ENCODE measurements around the gene ADISSP.

Gene ADISSP

DNA sequence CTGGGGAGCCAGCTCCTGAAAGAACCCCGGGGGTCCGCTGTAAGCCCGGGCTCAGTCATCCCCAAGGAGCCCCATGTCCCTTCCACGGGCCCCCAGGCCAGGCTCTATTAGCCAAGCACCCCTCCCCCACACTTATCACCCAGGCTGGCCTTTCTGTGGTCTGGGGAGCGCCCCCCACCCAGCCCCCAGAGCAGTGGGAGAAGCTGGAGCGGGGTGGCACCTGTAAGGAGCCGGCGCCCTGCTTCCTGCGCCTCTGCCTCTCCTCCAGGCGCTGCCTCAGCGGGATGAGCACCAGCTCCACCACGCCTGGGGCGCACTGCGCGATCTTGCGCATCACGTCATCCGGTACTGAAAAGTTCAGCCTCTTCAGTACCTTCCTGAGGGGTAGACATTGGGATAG, 11.4 kb upstream of the ADISSP start:
- DNase-seq, result no peak

DNA sequence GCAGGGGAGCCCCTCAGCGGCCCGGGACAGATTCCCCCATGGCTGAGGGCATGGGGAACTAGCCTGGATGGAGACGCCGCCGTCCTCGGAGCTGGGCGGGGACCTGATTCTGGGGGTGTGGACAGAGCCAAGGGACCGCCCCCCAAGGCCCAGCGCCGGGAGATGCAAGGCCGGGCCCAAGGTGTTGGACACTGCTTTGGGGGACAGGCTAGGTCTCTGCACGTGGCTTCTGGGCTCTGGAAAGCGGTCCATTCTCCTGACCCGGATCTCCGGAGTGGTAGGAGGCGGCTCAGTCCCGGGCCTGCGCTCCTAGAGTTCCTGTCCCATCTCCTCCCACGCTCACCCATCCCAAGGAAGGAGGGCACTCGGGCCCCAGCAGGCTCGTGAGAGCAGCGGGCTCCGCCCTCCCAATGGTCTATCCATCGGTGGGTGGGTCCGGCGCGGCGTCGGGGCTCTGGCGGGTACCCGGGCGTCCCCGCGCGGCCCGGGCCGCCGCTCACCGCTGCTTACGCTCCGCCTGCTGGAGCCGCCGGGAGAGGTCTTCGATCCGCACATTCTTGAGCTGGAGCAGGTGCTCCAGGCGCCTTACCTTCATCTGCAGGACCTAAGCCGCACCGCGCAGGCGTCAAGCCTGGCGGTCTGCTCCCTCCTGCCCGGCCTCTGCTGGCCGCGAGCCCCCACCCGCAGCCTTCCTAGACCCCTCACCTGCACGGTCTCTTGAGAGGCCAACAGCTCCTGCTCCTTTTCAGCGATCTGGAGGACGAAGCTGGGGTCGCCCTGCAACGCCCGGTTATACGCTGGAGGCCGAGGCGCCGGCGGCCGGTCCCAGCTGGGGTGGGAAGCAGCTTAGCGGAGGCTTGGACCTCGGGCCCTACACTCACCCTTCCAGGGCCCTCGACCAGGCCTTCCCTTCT, 10.4 kb upstream of the ADISSP start:
- peak; percentile 59 for DNase-seq

DNA sequence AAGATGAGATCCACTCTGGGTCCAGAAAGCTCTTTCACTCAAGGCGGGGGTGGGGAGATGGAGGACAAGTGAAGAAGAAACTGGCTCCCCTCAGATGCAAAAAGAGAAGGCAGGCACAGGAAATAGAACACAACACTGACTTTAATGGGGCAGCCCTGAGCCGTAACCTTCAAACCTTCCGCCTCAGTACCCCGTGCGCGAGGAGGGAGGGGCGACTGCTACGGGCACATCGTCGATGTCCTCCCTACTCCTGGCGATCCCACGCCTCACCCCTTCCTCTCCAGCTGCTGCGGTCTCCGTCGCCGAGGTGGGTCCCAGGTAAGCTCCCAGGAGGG, 9.8 kb upstream of the ADISSP start:
- DNase-seq, result no peak

DNA sequence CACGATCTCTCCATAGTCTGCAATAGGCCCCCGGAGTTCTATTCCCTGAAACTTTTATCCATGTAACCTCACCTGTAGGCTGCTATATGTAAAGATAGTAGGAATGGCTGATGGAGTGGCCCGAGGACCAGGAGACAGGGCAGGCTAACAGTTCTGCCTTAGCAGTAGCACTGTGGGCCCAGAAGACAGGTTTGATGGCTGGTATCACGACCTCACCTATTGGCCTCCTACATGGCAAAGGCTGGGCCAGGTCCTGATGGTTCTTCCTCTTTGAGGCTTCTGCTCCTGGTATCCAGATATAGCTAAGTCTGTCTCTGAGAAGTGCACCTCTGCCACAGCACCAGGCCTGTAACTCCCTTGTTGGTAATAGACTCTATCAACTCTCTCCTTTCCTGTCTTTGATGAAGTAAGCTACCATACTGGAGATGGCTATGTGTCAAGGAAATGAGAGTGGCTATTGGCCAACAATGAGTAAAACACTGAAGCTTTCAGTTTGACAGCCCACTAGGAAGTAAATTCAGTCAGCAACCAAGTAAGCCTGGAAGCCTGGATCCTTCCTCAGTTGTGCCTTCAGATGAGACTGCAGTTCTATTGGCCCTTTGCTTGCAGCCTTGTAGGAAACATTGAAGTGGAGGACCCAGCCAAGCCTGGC, 8.0 kb upstream of the ADISSP start:
- no peak for DNase-seq

DNA sequence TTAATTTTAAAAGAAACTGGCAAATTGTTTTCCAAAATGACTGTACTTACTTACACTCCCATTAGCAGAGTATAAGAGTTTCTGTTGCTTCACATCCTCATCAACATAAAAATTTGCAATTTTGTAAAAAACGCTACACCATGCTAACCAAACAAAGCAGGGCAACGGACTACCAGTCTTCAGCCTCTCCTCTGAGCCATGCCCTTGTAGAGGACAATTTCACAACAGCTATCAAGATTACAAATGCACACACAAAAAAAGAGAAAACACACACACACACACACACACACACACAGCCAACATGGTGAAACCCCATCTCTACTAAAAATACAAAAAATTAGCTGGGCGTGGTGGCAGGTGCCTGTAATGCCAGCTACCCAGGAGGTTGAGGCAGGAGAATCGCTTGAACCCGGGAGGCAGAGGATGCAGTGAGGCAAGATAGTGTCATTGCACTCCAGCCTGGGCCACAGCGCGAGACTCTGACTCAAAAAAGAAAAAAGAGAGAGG, 4.1 kb upstream of the ADISSP start:
- DNase-seq, result no peak

DNA sequence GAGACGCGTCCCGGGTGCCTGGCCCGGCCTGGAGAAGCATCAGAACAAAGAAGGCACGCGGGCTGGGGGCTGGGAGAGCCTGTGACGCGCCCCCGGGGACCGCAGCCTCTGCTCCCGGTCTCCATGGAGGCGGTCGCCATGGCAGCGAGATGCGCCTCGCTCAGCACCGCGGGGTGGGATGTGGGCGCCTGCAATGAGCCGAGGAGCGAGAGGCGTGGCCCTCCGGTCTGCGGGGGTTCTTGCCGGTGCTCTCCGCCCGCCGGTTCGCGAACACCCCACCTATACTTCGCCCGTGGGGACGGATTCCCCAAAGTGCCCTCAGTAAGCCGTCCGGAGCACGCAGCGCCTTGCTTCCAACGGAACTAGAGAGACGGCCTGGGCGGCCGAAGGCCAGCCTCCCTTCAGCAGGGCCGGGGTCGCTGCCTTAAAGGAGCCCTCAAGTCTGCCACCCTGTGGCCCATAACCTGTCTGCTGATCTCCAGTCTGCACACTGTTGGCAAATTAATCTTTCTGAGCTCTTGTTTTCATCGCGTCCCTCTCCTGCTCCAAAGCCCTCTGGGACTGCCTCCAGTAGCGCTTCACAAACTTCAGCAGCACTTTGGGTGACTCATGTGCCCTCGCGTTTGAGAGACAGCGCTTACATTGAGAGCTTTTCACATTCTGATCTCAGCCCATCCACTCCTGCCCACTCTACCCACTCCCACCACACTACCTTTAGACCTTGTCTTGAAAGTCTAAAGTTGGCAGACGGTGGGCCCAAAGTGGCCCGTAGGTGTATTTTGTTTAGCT, 983 bp upstream of the ADISSP start:
- DNase-seq, result peak; percentile 94

DNA sequence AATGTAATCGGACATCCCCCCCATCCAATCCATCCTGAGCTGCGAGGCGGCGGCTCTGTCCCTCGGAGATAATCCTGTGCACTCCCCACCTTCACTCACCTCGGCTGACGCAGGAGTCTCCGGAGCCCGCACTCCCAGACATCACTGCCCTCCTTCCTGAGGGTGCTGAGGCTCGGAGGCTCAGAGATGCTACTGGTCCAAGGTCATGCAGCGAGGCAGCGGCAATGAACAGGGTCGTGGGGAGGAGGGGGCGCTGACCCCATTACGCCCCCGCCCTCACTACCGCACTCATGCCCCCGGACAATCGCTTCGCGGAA, 485 bp downstream of the ADISSP start:
- peak; percentile 80 for DNase-seq

DNA sequence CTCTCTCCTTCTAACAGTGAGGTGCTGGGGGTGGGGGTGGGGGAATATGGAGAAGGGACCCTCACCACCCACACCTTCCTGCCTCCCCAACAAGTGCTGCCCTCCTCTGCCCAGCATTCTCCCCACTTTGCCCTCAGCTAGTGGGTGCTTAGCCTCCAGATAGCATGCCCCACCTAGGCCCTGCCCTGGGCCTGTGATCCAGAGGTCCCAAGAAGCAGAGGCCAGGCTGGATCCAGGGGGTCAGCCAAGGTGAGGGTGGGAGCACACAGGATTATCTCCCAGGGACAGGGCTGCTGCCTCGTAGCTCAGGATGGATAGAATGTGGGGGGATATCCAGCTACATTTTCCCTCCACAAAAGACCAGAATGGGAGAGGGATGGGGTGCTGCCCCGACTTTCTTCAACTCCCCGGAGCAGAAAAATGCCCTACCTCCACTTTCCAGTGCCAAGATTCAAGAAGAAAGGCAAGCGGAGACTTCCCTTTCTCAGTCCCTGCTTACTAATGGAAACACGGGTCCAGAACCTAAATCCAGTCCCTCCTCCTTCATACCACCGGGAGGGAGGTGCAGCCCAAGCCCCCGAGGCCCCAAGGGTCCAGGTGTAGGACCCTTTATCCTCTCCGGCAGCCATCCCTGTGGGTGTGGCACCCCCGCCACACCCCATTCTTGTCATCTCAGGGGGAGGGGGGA, 987 bp downstream of the ADISSP start:
- DNase-seq, result peak; percentile 53

DNA sequence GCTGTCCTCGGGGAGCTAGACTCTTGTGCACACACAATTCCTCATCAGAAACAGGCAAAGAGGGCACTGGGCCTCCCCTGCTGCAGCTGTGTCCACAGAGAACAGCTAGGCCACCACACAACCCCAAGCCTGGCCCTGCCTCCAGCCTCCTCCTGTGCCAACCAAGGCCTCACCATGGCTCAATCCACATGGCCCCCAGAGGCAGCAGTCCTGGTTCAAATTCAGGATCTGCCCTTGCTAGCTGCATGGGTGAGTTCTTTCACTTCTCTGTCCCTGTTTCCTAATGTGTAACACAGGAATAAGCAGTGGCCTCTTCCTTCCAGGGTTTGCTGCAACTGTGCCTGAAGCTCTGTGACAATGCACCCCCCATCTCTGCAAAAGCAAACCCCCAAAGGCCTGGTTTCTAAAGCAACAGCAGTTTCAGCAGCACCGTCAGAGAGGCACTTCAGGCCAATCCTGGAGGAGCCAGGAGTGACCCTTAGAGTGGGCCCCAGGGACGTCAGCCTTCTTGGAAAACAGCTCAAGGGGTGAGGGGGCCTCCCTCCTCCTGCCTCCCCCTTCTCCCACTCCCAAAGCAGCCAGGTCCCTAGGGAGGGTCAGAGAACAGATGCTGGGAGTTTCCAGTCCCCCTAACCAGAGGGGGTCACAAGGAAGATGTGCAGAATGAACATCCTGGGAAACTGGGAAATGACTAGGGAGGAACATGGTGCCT, 2.2 kb downstream of the ADISSP start:
- DNase-seq, result peak; percentile 57

DNA sequence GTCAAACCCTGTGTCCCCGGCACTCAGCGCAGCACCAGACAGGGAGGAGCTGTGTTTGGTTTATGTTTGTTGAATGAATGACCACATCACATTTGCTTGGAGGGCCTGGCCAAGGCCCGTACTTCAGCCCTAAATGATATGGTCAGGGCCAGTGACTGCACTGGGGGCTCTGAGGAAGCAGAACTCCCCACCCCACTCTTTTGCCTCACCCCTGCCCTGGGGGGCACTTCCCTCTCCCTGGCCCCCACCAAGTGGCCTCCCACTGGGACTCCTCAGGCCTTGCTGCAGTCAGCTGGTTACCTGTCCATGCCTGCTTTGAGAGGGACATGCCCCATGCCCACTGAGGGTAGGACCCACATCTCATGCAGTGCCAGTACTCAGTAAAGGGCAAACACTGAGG, 2.9 kb downstream of the ADISSP start:
- DNase-seq, result no peak

DNA sequence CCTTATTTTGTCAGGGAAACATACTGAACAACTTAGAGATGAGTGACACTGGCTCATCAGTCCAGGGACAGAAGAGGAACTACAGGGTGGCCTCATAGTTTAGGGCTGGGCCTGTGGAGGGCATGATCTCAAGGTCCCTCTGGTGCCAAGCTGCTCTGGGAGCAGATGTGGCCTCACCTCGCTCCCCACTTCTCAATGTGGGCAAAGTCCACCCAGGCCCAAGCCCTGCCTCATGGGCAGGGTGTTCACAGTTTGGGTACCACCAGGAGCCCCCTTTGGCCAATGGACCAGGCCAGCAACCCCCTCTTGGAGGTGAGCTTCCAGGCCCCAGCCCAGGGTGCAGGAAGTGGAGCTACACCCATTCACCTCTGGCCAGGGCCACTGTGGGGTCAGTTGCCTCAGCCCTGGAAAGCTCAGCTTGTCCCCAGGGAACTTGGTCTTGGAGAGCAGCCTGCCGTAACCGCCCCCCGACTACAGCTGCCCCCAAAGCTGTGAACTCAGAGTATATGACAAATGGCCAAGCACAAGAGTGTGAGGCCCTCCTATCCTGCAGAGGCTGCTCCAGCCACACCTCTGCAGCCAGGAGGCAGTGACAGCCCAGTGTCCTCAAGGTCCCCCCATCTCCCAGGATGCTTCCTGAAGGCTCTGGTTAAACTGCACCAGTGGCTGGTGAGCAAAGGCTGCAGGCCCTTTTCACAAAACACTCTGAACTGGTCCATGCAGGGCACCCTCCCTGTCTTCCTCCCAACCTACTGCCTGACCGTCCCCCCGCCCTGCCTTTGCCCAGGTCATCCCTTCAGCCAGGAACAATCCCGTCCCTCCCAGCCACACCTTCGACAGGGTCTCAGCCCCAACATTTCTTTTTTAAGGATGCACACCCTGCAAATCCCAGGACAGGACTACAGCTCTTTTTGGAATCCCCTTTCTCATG, 3.6 kb downstream of the ADISSP start:
- DNase-seq, result no peak

DNA sequence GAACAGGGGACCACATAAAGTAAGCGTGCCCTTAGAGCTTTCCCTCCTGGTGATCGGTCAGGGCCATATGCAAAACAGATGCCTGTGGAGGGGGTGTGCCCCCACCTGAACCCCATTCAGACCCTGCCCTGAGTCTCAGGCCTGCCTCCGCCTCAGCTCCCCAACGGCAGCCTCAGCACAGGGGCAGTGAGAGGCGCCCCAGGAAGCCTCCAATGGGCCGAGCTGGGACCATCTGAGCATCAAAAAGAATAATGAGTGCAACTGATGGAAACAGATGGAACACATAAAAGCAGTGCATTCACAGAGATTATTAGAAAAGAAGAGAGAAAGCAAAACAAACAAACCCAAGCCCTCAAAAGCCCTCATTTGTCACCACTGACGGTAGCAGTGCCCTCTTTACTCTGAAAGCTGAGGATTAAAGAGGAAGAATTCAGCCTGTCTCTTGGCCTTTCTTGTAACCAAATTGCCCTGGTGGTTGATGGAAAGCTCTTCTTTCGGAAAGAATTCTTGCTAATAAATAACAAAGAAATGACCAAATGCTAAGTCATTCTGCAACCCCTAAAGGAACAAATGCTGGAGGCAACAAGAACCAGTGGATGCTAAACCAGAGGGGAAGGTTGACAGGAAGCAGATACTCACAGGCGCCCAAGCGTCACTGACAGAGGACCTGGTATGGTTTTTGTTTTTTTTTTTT, 6.8 kb downstream of the ADISSP start:
- no peak for DNase-seq

DNA sequence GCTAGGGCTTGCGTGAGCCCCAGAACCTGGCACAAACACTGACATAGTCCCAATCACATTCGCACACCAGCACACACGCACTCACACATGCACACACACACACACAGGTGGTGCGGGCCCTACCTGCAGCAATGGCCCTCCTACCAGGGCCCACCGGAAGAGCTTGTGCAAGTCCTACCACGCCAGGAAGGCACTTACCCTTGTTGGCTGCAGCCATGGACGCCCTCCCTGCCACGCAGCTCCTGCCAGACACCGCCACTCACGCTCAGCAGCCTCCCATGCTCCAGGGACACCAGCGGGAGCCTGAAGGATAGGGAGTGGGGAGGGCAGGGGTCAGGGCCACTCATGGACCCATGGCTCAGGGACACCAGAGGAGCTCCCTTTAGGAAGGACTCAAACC, 7.7 kb downstream of the ADISSP start:
- DNase-seq, result no peak

DNA sequence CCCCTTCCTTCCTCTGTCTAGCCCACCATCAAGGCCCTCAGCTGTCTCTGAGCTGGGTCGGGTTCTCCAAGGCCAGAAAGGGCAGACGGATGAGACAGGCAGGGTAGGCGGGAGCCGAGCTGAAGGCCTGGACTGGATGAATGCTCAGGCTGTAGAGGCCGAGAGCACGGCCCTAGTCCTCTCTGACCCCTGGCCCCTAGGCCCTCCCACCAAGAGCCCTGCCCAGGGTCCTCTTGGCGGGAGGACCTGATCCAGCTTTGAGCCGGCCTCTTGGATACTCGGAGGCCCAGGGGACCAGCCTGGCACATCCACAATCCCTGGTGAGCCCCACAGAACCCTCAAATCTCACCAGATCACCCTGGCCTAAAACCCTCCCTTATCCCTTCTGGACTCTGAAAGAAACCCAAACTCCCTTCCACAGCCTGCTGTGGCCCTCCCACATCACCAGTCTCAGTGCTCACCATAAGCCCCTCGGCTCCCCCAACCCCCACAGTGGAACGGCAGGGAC, 8.2 kb downstream of the ADISSP start:
- DNase-seq, result no peak

DNA sequence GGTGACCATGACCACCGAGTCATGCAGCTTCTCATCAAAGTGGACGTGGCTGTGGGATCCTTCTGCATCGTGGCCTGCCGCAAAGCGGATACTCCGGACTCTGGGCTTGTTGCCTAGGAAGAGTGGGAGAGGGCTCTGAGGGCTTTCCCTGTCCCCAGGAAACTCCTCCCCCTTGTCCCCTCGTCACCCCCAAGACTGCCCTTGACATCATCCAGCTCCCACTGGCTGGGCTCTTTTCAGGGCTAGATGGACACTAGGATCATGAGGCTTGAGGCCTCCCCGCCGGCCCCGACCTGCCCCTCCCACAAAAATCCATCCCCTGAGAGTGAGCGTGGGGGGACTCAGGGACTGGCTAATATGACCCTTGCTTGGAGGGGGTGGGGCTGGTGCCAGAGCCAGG, 9.0 kb downstream of the ADISSP start:
- DNase-seq, result no peak

DNA sequence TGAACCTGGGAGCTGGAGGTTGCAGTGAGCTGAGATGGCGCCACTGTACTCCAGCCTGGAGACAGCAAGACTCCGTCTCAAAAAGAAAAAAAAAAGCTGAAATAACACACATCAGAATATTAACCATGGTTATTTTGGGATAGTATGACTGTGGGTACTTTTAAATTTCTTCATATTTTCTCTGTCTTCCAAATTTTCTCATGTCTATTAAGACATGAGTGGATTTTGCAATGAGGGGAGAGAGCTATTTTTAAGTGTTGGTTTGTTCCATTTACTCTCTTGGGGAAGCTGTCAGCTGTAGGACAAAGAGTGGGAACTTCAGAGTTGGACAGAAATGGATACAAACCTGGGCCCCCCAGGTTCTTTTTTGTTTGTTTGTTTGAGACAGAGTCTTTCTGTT, 10.3 kb downstream of the ADISSP start:
- DNase-seq, result no peak

DNA sequence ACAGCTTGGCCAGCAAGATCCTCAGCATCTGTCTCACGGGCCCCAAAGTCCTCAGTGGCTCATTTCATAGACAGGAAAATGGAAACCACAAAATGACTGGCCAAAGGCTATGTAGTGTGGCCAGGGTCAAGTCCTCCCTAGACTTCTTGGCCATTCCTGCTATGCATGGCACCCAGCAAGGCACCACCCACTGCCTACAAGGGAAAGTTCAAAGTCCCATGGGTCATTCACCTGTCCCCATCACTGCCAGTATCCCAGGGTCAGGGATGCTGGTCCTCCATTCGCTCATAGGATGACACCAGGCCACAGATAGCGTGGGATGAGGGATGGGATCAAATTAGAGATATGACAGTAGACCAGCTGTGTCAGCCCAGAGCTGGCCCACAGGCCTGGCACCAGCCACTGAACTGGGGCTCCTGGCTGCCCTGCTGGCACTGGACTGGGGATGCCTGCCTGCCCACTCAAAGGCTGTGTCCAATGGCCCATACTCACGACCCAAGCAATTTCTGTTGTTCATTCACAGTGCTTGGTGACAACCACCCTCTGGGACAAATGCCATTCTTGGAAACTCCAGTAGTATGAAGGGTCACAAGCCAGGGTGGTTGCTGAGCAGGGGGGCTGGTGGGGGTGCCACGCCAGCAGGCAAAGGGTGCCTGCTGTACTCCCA, 11.6 kb downstream of the ADISSP start:
- no peak for DNase-seq

DNA sequence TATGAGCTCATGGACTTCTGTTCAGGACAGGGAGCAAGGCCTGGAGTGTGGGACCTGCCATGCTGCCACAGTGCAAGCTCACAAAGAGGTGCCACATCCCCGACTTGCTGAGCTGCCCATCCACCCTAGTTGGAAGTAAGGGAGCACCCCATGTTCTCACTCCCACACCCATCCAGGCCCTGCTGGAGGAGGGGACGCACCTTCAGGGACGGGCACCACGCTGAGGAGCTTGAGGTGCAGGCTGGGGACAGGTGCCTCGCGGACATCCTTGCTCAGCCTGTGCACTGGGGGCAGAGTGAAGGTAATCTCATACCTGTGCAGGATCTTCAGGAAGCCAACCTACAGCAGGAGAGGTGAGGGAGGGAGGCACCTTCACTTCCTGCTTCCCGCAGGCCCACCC, 12.3 kb downstream of the ADISSP start:
- no peak for DNase-seq

DNA sequence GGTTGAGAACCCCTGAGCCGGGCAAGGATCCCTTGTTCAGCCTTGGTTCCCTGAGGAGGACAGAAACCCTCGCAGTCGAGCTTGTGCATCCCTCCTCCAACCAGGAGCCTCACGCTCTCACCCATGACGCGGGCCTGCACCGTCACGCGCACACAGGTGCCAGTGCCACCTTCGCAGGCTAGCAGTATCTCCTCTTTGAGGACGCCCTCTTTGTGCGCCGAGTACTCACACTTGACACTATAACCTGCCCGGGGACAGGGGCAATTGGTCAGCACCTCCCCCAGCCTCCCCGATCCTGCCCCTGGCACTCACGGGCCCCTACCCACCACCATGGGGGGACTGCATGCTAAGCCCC, 13.3 kb downstream of the ADISSP start:
- DNase-seq, result no peak

All from NCI-H82 (cell line).